Upper lobe of left lung (tissue), 6 donors: ENCODE measurements around the gene CNNM3. TPM values are rescaled to one million over a fixed set of nuclear protein-coding genes. Genes with fewer than 3 reads are reported as not detected.
"Not testable (repeated sequence)": the region's sequence is repeated elsewhere in the genome, so short reads cannot be mapped to it uniquely, and the experiment has no call there.

ENCODE experiments used
- ATAC-seq, 2 donors: fragments of 200-7000 bp; cut with Tn5 transposase; one replicate each; pipeline ENCODE4 v1.9.1; 2022; ENCODE audit warnings: mild to moderate bottlenecking in 2 of 2, moderate library complexity in 2 of 2; ENCODE audit not compliant: low FRiP score in 2 of 2
- DNase-seq, 2 donors: peaks; one replicate each; pipeline ENCODE4 v3.0.0-alpha.2; 2019 to 2020
- H3K27ac ChIP-seq, 4 donors: fragments of 200-600 bp; sonication (generic); one replicate each; pipeline ENCODE4 v1.5.1; 2016 to 2019
- H3K27me3 ChIP-seq, 4 donors: fragments of 200-600 bp; sonication (generic); one replicate each; pipeline ENCODE4 v1.5.1; 2017 to 2019
- H3K36me3 ChIP-seq, 4 donors: fragments of 200-600 bp; sonication (generic); one replicate each; pipeline ENCODE4 v1.5.1; 2016 to 2019
- H3K4me1 ChIP-seq, 4 donors: fragments of 200-600 bp; sonication (generic); one replicate each; pipeline ENCODE4 v1.5.1; 2018 to 2019
- H3K4me3 ChIP-seq, 4 donors: fragments of 200-600 bp; sonication (generic); one replicate each; pipeline ENCODE4 v1.5.1; 2017 to 2019; ENCODE audit warnings: mild to moderate bottlenecking in 2 of 4, moderate library complexity in 1 of 4
- H3K9me3 ChIP-seq, 4 donors: fragments of 200-600 bp; sonication (generic); one replicate each; pipeline ENCODE4 v1.5.1; 2018 to 2019
- EP300 ChIP-seq, 4 donors: sonication (generic); formaldehyde crosslinking; IDR thresholded peaks; one replicate each; pipeline ENCODE4 v1.5.1; 2017; ENCODE audit warnings: antibody characterized with exemption in 4 of 4, control low read depth in 2 of 4
- POLR2A ChIP-seq, 4 donors: fragments of 450-650 bp; IDR thresholded peaks; one replicate each; pipeline ENCODE4 v1.5.1; 2016 to 2017; ENCODE audit warnings: antibody characterized with exemption in 4 of 4, mild to moderate bottlenecking in 2 of 4
- POLR2AphosphoS5 ChIP-seq, 2 donors: sonication (generic); formaldehyde crosslinking; IDR thresholded peaks; one replicate each; pipeline ENCODE4 v1.5.1; 2017; ENCODE audit warnings: antibody characterized with exemption in 2 of 2
- WGBS, 2 donors: methylation state at CpG; one replicate each; pipeline ENCODE4 v1.1.5; 2017 to 2018; 5-methylcytosine and 5-hydroxymethylcytosine counted together
- total RNA-seq, 6 donors: library from RNA; depleted of rRNA in 4 of 6; stranded (reverse); fragments of >200 nt in 4 of 6; gene quantifications; one replicate each; pipeline versions ENCODE4 v1.1.0 to v1.2.1, GENCODE V29; 2016 to 2021
- TF ChIP-seq, protein P1 (sequence below), 6 experiments: fragments of 450-650 bp in 4 of 6; fragments of 200-600 bp in 2 of 6; sonication (generic) in 2 of 6; IDR thresholded peaks; one replicate each; pipeline ENCODE4 v1.5.1; 2016 to 2019; ENCODE audit warnings: antibody characterized with exemption in 6 of 6
- donor health status: DM: no; HTN: no; CAD: no; lungs with moderate emphysema.
- donor health status: DM: no; HTN: yes; CAD: no; lungs with severe emphysema.

Gene CNNM3
- total RNA-seq, 6 donors from 2014 or later, result 17.2 to 52.4 (median 26.5) TPM

DNA sequence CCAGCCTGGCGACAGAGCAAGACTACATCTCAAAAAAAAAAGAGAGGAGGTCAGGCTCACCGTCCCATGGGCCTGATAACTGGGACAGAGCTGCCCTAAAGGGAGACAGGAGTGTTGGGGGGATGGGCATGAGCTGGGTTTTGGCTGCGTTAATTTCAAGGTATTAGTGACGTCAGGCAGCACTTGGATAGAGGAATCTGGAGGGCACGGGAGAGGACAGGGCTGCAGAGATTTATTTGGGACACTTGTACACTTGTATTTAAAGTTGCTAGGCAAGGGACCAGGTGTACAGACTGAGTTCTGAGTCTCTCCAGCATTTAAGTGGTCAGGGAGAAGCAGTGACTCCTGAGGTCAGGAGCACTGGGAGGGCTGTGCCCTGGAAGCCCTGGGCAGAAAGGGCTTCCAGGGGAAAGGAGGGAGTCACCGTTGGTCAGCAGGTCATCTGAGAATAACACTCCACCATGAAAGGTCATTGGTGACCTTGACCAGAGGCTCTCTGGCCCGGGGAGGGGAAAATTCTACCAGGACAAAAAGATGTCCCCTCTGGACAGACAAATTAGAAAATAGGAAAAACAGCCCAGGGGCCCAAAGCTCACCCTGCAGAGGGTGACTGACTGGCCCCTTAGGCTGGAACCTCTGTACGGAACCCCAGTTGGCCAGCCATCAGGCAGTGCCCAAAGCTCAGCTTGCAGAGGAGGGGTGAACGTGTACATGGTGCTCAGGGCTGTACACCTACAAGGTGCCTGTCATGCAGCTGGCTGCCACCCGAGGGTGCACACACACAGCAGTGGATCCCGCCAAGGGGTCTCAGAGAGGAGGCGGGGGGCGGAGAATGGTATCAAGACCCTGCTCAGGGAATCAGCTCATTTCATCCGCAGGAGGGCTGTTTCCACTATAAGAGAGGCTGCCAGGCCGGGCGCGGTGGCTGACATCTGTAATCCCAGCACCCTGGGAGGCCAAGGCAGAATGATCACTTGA is 23.0 kb upstream of the CNNM3 start:
- no peak for DNase-seq
- peak in 1 of 2 donors; percentile 72 for ATAC-seq
- no peaks in the 10 kb centered on the region for H3K27me3 ChIP-seq
- TF ChIP-seq, protein P1, sequence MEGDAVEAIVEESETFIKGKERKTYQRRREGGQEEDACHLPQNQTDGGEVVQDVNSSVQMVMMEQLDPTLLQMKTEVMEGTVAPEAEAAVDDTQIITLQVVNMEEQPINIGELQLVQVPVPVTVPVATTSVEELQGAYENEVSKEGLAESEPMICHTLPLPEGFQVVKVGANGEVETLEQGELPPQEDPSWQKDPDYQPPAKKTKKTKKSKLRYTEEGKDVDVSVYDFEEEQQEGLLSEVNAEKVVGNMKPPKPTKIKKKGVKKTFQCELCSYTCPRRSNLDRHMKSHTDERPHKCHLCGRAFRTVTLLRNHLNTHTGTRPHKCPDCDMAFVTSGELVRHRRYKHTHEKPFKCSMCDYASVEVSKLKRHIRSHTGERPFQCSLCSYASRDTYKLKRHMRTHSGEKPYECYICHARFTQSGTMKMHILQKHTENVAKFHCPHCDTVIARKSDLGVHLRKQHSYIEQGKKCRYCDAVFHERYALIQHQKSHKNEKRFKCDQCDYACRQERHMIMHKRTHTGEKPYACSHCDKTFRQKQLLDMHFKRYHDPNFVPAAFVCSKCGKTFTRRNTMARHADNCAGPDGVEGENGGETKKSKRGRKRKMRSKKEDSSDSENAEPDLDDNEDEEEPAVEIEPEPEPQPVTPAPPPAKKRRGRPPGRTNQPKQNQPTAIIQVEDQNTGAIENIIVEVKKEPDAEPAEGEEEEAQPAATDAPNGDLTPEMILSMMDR (IDR thresholded peaks at IDR 0.05), result no peak
- TF ChIP-seq EP300 (IDR thresholded peaks at IDR 0.05) (no peak), POLR2A (IDR thresholded peaks at IDR 0.05) (no peak), POLR2AphosphoS5 (IDR thresholded peaks at IDR 0.05) (no peak)
- H3K36me3 ChIP-seq, result peaks cover 0 to 13% (median 9%) of the 10 kb centered on the region in 4 donors
- peak overlapping the region in 2 of 4 donors; percentile 6 to 34 for H3K27ac ChIP-seq
- 80 to 91% methylated on average over 8 to 17 of the region's 17 CpGs for WGBS, 2 donors
- peaks cover 7 to 11% (median 9%) of the 10 kb centered on the region in 4 donors for H3K4me1 ChIP-seq
- H3K4me3 ChIP-seq, result no peak overlapping the region
- H3K9me3 ChIP-seq, result no peaks in the 10 kb centered on the region

DNA sequence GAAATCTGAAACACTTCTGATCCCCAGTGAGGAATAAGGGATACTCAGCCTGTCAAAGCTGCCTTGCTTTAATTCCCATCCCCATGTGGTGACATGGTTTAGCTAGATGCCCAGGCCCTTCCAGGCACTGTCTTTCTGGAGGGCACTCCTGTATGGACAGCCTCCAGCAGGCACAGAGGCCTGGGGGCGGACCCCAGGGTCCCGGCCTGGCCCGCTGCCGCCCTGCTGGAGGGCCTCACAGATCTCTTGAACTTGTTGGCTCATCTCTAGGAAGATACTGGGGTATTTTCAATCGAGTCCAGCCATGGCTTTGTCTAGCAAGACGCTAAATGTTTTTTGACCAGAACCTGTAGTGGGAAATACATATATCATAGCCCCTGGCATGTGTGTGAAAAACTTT is 21.0 kb upstream of the CNNM3 start:
- no peaks in the 10 kb centered on the region for H3K9me3 ChIP-seq
- WGBS, 2 donors, result 92 to 98% methylated on average over 3 to 6 of the region's 6 CpGs
- H3K27me3 ChIP-seq, result no peaks in the 10 kb centered on the region
- TF ChIP-seq POLR2AphosphoS5 (IDR thresholded peaks at IDR 0.05) (no peak), POLR2A (IDR thresholded peaks at IDR 0.05) (no peak), EP300 (IDR thresholded peaks at IDR 0.05) (no peak)
- TF ChIP-seq, protein P1 (IDR thresholded peaks at IDR 0.05), result no peak
- no peak for DNase-seq
- H3K36me3 ChIP-seq, result peaks cover 0 to 31% (median 23%) of the 10 kb centered on the region in 4 donors
- H3K27ac ChIP-seq, result no peak overlapping the region
- no peak for ATAC-seq
- H3K4me3 ChIP-seq, result no peak overlapping the region
- H3K4me1 ChIP-seq, result no peaks in the 10 kb centered on the region

DNA sequence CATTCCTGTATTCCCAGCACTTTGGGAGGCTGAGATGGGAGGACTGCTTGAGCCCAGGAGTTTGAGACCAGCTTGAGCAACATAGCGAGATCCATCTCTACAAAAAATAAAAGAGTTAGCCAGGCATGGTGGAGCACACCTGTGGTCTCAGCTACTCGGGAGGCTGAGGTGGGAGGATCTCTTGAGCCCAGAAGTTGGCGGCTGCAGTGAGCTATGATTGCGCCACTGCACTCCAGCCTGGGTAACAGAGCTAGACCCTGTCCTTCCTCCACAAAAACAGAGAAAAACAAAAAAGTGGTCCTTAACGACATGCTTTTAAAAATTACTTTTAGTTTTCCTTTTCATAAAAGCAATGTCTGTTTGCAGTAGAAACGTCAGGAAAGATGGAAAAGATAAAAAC is 19.6 kb upstream of the CNNM3 start:
- H3K27me3 ChIP-seq, H3K27ac ChIP-seq, H3K4me1 ChIP-seq, ATAC-seq, H3K9me3 ChIP-seq, DNase-seq, H3K4me3 ChIP-seq: not testable (repeated sequence)
- H3K36me3 ChIP-seq, result peaks cover 0 to 33% (median 23%) of the 10 kb centered on the region in 4 donors
- 86 to 92% methylated on average over 5 to 6 of the region's 6 CpGs for WGBS, 2 donors

DNA sequence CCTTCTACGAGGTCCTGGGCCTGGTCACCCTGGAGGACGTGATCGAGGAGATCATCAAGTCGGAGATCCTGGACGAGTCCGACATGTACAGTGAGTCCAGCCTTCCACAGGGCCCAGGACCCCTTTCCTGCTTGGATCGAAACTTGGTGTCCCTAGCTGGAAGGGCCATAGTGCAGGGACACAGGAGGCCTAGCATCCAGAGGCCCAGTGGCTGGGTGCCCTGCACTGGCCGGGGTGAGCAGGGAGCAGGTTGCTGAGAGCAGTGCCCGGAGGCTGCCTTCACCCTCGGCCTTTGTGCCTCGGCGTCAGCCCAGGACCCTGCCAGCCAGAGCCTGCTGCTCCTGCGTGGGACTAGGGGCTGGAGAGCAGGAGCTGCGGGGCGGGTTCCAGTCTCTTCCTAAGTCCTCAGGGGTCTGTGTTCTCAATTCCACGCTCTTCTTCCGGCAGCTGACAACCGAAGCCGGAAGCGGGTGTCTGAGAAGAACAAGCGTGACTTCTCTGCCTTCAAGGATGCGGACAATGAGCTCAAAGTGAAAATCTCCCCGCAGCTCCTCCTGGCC is 18.9 kb upstream of the CNNM3 start:
- 98% methylated on average over 17 to 23 of the region's 23 CpGs for WGBS, 2 donors
- Histone ChIP-seq H3K4me3 (no peak overlapping the region), H3K4me1 (peaks cover 4 to 7% (median 6%) of the 10 kb centered on the region in 4 donors), H3K27me3 (no peaks in the 10 kb centered on the region), H3K27ac (no peak overlapping the region), H3K36me3 (peaks cover 0 to 39% (median 23%) of the 10 kb centered on the region in 4 donors), H3K9me3 (no peaks in the 10 kb centered on the region)
- ATAC-seq (no peak), DNase-seq (no peak)
- no peak for TF ChIP-seq EP300 (IDR thresholded peaks at IDR 0.05)
- TF ChIP-seq POLR2A (IDR thresholded peaks at IDR 0.05), result no peak
- TF ChIP-seq, protein P1 (IDR thresholded peaks at IDR 0.05), result no peak
- no peak for TF ChIP-seq POLR2AphosphoS5 (IDR thresholded peaks at IDR 0.05)
